Activated naive CD8-positive, alpha-beta T cell treated with anti-CD3 and anti-CD28 coated beads, Interleukin-2, amount 50 U/mL, for 24 hours (primary cell): Measurements from ENCODE around the gene VPS50.

ENCODE experiments used
- ATAC-seq: fragments of 150-1000 bp; cut with Tn5 transposase; one replicate; pipeline ENCODE4 v1.10.0; 2021
- DNase-seq: peaks from one replicate; pipeline ENCODE4 v3.0.0; 2021
- H3K27ac Mint-ChIP-seq: one replicate; pipeline ENCODE4 v1.8.0; 2021; ENCODE audit warnings: mild to moderate bottlenecking, mixed read lengths
- H3K27me3 Mint-ChIP-seq: one replicate; pipeline ENCODE4 v1.8.0; 2021; ENCODE audit warnings: mixed read lengths
- H3K36me3 Mint-ChIP-seq: one replicate; pipeline ENCODE4 v1.8.0; 2021; ENCODE audit warnings: low read depth, mixed read lengths
- H3K4me1 Mint-ChIP-seq: one replicate; pipeline ENCODE4 v1.8.0; 2021; ENCODE audit warnings: mixed read lengths
- H3K4me3 Mint-ChIP-seq: one replicate; pipeline ENCODE4 v1.8.0; 2021; ENCODE audit warnings: mild to moderate bottlenecking, moderate library complexity, mixed read lengths
- H3K9me3 Mint-ChIP-seq: one replicate; pipeline ENCODE4 v1.8.0; 2021; ENCODE audit warnings: mixed read lengths

The VPS50 gene

GRCh38 chr7:93375603-93376002 is 143.4 kb downstream of the VPS50 start:
- DNase-seq (no peak), ATAC-seq (no peak)
- Mint-ChIP-seq H3K9me3 (no peaks in the 10 kb centered on the region), H3K27me3 (peaks cover 10% of the 10 kb centered on the region), H3K27ac (no peak overlapping the region), H3K4me1 (no peaks in the 10 kb centered on the region), H3K36me3 (no peaks in the 10 kb centered on the region), H3K4me3 (no peak overlapping the region)

- DNase-seq (no peak), ATAC-seq (no peak)
- no peaks in the 10 kb centered on the region for H3K4me1 Mint-ChIP-seq
- peaks cover 6% of the 10 kb centered on the region for H3K27me3 Mint-ChIP-seq
- no peak overlapping the region for H3K27ac Mint-ChIP-seq
- H3K4me3 Mint-ChIP-seq, result no peak overlapping the region
- H3K9me3 Mint-ChIP-seq, result no peaks in the 10 kb centered on the region
- no peaks in the 10 kb centered on the region for H3K36me3 Mint-ChIP-seq
These were observed 146.1 kb downstream of the VPS50 start for GRCh38 chr7:93378131-93378760.

DNA sequence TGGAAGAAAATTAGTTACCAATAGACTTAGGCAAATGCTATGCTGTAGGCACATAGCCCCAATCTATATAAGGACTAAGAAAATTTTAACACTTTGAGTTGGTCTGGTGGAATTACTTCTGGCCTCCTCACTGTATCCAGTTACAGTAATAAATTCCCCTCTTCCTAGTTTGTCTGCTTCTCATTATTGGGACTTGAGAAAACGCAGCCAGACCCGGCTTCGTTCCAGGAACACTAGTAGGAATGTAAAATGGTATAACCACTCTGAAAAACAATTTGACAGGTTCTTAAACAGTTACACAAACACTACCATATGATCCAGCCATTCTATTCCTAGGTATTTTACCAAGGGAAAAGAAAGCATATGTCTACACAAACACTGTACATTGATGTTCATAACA is 150.2 kb downstream of the VPS50 start:
- no peak overlapping the region for H3K4me3 Mint-ChIP-seq
- H3K4me1 Mint-ChIP-seq, result no peaks in the 10 kb centered on the region
- no peak overlapping the region for H3K27ac Mint-ChIP-seq
- ATAC-seq (no peak), DNase-seq (no peak)
- H3K9me3 Mint-ChIP-seq, result no peaks in the 10 kb centered on the region
- H3K36me3 Mint-ChIP-seq, result no peaks in the 10 kb centered on the region
- peaks cover 3% of the 10 kb centered on the region for H3K27me3 Mint-ChIP-seq

DNA sequence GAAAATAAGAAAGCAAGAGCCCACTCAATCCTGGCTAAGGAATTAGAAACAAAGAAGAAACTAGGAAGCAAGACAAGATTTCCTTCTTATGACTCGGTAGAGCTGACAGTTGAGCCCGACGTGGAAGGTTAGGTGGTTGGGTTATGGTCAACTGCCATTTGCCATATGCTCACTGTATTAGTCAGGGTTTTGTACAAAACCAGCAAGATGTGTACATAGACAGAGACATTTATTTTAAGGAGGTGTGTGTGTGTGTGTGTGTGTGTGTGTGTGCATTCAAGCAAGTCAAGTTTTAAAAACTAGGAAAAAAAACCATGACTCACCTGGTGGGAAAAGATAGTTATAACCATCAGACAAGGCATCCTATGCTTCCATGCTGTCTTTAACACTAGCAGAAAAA is 158.5 kb downstream of the VPS50 start:
- Mint-ChIP-seq H3K36me3 (no peaks in the 10 kb centered on the region), H3K27me3 (peaks cover 2% of the 10 kb centered on the region), H3K4me1 (no peaks in the 10 kb centered on the region), H3K9me3 (no peaks in the 10 kb centered on the region), H3K4me3 (no peak overlapping the region), H3K27ac (no peak overlapping the region)
- ATAC-seq, result no peak
- no peak for DNase-seq

- H3K4me3 Mint-ChIP-seq, result no peak overlapping the region
- H3K27ac Mint-ChIP-seq, result no peak overlapping the region
- DNase-seq (no peak), ATAC-seq (no peak)
- no peaks in the 10 kb centered on the region for H3K36me3 Mint-ChIP-seq
- no peaks in the 10 kb centered on the region for H3K27me3 Mint-ChIP-seq
- no peaks in the 10 kb centered on the region for H3K4me1 Mint-ChIP-seq
- H3K9me3 Mint-ChIP-seq, result no peaks in the 10 kb centered on the region
These were observed 160.8 kb downstream of the VPS50 start for GRCh38 chr7:93392984-93393383.

- no peaks in the 10 kb centered on the region for H3K27me3 Mint-ChIP-seq
These were observed 167.5 kb downstream of the VPS50 start for GRCh38 chr7:93399642-93400041.

GRCh38 chr7:93402944-93403343 is 170.8 kb downstream of the VPS50 start:
- DNase-seq (no peak), ATAC-seq (no peak)
- Mint-ChIP-seq H3K9me3 (peaks cover 22% of the 10 kb centered on the region), H3K36me3 (no peaks in the 10 kb centered on the region), H3K4me1 (no peaks in the 10 kb centered on the region), H3K27ac (no peak overlapping the region), H3K27me3 (peaks cover 3% of the 10 kb centered on the region), H3K4me3 (no peak overlapping the region)

More at GRCh38 chr7:93399642-93400041, 167.5 kb downstream of the VPS50 start:
- Mint-ChIP-seq H3K4me1 (no peaks in the 10 kb centered on the region), H3K36me3 (no peaks in the 10 kb centered on the region), H3K27ac (no peak overlapping the region), H3K4me3 (no peak overlapping the region), H3K9me3 (no peaks in the 10 kb centered on the region)
- DNase-seq, result no peak
- ATAC-seq, result no peak

GRCh38 chr7:93407239-93407638 is 175.1 kb downstream of the VPS50 start:
- peaks cover 3% of the 10 kb centered on the region for H3K27me3 Mint-ChIP-seq
- ATAC-seq, result no peak
- no peaks in the 10 kb centered on the region for H3K36me3 Mint-ChIP-seq
- H3K4me1 Mint-ChIP-seq, result no peaks in the 10 kb centered on the region
- DNase-seq, result no peak
- peaks cover 22% of the 10 kb centered on the region for H3K9me3 Mint-ChIP-seq
- H3K4me3 Mint-ChIP-seq, result no peak overlapping the region
- H3K27ac Mint-ChIP-seq, result no peak overlapping the region

- Mint-ChIP-seq H3K27ac (no peak overlapping the region), H3K36me3 (no peaks in the 10 kb centered on the region), H3K9me3 (peaks cover 22% of the 10 kb centered on the region), H3K4me3 (no peak overlapping the region), H3K4me1 (no peaks in the 10 kb centered on the region), H3K27me3 (peaks cover 5% of the 10 kb centered on the region)
- DNase-seq (no peak), ATAC-seq (no peak)
These were observed 177.2 kb downstream of the VPS50 start for GRCh38 chr7:93409324-93409723.
